Measurements from ENCODE around the gene NANOS1. TPM values are rescaled to one million over a fixed set of nuclear protein-coding genes. Genes with fewer than 3 reads are reported as not detected.

The NANOS1 gene
- total RNA-seq, 1 experiment from 2014 or later = 4.6 TPM

DNA sequence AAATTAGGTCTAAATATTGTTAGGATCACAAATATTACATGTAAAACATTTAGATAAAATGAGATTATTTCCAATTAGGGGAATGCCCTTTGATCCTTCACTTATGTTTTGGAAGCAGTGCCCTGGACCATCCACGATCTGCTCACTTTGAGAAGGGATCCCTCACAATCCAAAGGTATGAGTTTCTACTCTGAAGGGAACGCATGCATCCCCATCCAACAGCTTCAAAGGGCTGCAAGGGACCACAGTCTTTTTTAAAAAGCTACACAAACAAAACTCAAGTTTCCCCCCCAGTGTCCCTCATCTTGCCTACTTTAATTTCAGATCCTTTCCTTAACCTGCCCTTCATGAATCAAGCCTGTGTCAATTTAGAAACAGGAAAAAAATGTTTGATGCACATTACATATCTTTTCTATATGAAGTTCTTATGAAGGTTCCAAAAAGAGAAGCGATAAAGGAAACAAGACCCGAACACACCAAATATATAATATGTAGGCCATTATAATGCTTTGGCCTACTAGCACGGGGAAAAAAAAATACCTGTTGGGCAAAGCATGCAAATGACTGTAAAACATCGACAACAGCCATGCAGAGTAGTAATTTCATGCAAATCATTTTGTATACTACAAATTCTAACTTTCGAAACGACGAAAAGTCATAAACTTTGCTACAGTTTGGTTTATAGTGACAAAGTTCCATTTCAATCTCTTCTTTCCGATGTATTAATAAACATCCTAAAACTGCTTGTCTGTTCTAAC is 49.1 kb downstream of the NANOS1 start:
- BruUV-seq (replicated peaks) = no TSS peak
- no peak for DNase-seq
- Mint-ChIP-seq H3K4me3 (ENCODE audit: low read depth, unreplicated experiment) (peak overlapping the region; percentile 96), H3K27ac (ENCODE audit: unreplicated experiment) (peak overlapping the region; percentile 98), H3K27me3 (ENCODE audit: unreplicated experiment) (no peaks in the 10 kb centered on the region), H3K4me1 (ENCODE audit: low read depth, unreplicated experiment) (no peaks in the 10 kb centered on the region), H3K9me3 (ENCODE audit: low read depth, unreplicated experiment) (no peaks in the 10 kb centered on the region), H3K36me3 (ENCODE audit: insufficient read depth, unreplicated experiment) (peaks cover 45% of the 10 kb centered on the region)
- CTCF ChIA-PET = interaction anchor here (0.6 kb wide), 1 partner anchor 343 kb away, joined by 3 read pairs; no protein-coding TSS in a partner anchor
- intact Hi-C loops (cut with micrococcal nuclease; ENCODE audit: unreplicated experiment) = no loop called here
- TF ChIP-seq, protein P1, sequence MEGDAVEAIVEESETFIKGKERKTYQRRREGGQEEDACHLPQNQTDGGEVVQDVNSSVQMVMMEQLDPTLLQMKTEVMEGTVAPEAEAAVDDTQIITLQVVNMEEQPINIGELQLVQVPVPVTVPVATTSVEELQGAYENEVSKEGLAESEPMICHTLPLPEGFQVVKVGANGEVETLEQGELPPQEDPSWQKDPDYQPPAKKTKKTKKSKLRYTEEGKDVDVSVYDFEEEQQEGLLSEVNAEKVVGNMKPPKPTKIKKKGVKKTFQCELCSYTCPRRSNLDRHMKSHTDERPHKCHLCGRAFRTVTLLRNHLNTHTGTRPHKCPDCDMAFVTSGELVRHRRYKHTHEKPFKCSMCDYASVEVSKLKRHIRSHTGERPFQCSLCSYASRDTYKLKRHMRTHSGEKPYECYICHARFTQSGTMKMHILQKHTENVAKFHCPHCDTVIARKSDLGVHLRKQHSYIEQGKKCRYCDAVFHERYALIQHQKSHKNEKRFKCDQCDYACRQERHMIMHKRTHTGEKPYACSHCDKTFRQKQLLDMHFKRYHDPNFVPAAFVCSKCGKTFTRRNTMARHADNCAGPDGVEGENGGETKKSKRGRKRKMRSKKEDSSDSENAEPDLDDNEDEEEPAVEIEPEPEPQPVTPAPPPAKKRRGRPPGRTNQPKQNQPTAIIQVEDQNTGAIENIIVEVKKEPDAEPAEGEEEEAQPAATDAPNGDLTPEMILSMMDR (IDR thresholded peaks at IDR 0.05; ENCODE audit: unreplicated experiment) = no peak

- H3K27ac Mint-ChIP-seq (ENCODE audit: unreplicated experiment) = peak overlapping the region; percentile 98
- BruUV-seq (replicated peaks) = no TSS peak
- CTCF ChIA-PET = interaction anchor here (0.6 to 0.7 kb wide), 2 partner anchors 44 to 345 kb away, joined by 3 read pairs; no protein-coding TSS in a partner anchor
- intact Hi-C loops (cut with micrococcal nuclease; ENCODE audit: unreplicated experiment) = no loop called here
- TF ChIP-seq, protein P1 (IDR thresholded peaks at IDR 0.05; ENCODE audit: unreplicated experiment) = no peak
- H3K36me3 Mint-ChIP-seq (ENCODE audit: insufficient read depth, unreplicated experiment) = peaks cover 45% of the 10 kb centered on the region
- H3K4me1 Mint-ChIP-seq (ENCODE audit: low read depth, unreplicated experiment) = no peaks in the 10 kb centered on the region
- H3K9me3 Mint-ChIP-seq (ENCODE audit: low read depth, unreplicated experiment) = no peaks in the 10 kb centered on the region
- H3K27me3 Mint-ChIP-seq (ENCODE audit: unreplicated experiment) = no peaks in the 10 kb centered on the region
- peak; percentile 73 for DNase-seq
- peak overlapping the region; percentile 96 for H3K4me3 Mint-ChIP-seq (ENCODE audit: low read depth, unreplicated experiment)
Observed at GRCh38 chr10:119079599-119080520, 50.3 kb downstream of the NANOS1 start.

DNA sequence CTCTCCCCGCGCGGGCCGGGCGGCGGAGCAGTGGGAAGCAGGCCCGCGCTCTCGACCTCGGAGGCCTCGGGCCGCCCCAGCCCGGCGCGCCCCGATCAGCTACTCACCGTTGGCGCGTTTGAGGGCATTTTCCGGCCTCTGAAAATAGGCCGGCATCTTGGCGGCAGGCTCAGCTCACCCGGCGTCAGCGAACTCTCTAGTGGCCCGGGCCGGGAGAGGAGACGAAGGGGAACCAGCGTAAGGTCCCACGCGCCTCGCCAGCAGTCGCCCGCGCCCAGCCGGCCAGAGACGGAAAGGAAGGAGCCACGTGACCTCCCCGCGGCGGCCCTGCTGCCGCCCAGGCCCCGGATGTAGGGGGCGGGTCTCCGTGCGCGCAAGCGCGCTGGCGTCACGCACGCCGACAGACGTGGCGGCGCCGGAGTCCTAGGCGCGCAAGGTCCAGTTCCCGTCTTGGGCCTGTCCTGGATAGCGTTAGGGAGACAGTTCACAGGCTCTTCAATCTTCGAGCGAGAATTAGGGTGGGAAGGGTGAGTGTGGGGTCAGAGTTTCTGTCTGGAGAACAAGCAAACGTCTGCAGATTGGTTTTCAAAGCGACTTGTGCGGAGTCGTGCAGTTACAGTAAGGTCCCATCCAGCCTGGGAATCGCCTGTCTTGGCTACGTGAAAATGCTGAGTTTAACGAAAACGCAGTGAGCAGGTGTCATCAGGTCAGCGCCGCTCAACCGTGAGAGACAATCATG is 51.2 kb downstream of the NANOS1 start, which contains the start of gene EIF3A:
EIF3A (minus strand) TSS at position 297 of the 739 bp plus-strand sequence; CDS start at position 156, 141 bp downstream.
- no peaks in the 10 kb centered on the region for H3K4me1 Mint-ChIP-seq (ENCODE audit: low read depth, unreplicated experiment)
- TF ChIP-seq, protein P1 (IDR thresholded peaks at IDR 0.05; ENCODE audit: unreplicated experiment) = no peak
- peak; percentile 90 for DNase-seq
- H3K4me3 Mint-ChIP-seq (ENCODE audit: low read depth, unreplicated experiment) = peak within 1 kb of the TSS; percentile 96
- CTCF ChIA-PET = interaction anchor here (1.1 kb wide), 1 partner anchor 15 kb away, joined by 3 read pairs; no protein-coding TSS in a partner anchor
- BruUV-seq (replicated peaks) = no TSS peak
- peak within 1 kb of the TSS; percentile 98 for H3K27ac Mint-ChIP-seq (ENCODE audit: unreplicated experiment)
- no peaks in the 10 kb centered on the region for H3K27me3 Mint-ChIP-seq (ENCODE audit: unreplicated experiment)
- no peaks in the 10 kb centered on the region for H3K9me3 Mint-ChIP-seq (ENCODE audit: low read depth, unreplicated experiment)
- intact Hi-C loops (cut with micrococcal nuclease; ENCODE audit: unreplicated experiment) = no loop called here
- peaks cover 45% of the 10 kb centered on the region for H3K36me3 Mint-ChIP-seq (ENCODE audit: insufficient read depth, unreplicated experiment)

Other genes with a start within 250 kb of the NANOS1 start
- 95.3 and 104 TPM in 2 replicates for gene EIF3A, start 51.1 kb downstream of the NANOS1 start, total RNA-seq (2022)
- gene DENND10, start 74.4 kb downstream of the NANOS1 start, total RNA-seq (2022) = 15.8 and 16.7 TPM in 2 replicates
- 19.9 and 23.4 TPM in 2 replicates for gene SFXN4, start 136.0 kb downstream of the NANOS1 start, total RNA-seq (2022)
- 110 and 114 TPM in 2 replicates for gene PRDX3, start 149.1 kb downstream of the NANOS1 start, total RNA-seq (2022)
- gene GRK5, start 177.9 kb downstream of the NANOS1 start, total RNA-seq (2022) = 2.4 and 4.4 TPM in 2 replicates